HuH-7.5 (cell line): ENCODE data around the gene CACNA1D.

Source experiments
- DNase-seq: peaks from one replicate; pipeline ENCODE4 v3.0.0; 2011; ENCODE audit warnings: low spot score

CACNA1D gene

DNA sequence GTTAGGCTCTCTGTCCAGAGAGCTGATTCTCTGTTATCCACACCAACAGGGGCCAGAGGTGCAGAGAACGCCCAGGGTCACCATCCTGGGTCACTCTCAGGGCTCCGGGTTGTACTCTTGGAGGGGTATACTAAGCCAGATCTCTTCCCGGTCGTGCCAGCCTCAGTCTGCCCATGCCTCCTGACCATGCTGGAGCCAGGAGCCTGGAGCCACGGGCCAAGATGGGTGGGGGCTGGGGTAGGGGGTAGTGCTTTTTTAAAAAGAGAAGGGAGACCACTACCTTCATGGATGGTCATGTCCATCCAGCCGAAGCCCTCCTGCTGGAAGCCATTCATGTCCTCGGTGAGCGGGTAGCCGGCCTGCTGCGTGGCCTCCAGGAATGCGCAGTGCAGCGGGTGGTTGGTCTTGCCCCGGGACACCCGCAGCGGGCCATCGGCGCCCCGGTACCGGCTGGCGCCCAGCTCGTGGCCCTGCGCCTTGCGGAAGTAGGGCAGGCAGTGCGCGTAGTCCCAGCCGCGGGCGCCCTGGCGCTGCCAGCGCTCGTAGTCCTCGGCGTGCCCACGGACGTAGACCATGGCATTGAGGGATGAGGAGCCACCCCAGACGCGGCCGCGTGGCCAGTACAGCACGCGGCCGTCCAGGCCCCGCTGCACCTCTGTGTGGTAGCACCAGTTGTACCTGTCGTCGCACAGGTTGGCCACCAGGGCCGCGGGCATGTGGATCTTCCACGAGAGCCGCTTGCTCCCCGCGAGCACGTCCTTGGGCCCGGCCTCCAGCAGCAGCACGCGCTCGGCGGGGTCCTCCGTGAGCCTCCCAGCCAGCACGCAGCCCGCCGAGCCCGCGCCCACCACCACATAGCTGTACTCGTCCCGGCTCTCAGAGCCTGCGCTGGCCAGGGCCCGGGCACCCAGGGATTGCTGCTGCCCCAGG is 328.9 kb downstream of the CACNA1D start:
- DNase-seq, result no peak

DNA sequence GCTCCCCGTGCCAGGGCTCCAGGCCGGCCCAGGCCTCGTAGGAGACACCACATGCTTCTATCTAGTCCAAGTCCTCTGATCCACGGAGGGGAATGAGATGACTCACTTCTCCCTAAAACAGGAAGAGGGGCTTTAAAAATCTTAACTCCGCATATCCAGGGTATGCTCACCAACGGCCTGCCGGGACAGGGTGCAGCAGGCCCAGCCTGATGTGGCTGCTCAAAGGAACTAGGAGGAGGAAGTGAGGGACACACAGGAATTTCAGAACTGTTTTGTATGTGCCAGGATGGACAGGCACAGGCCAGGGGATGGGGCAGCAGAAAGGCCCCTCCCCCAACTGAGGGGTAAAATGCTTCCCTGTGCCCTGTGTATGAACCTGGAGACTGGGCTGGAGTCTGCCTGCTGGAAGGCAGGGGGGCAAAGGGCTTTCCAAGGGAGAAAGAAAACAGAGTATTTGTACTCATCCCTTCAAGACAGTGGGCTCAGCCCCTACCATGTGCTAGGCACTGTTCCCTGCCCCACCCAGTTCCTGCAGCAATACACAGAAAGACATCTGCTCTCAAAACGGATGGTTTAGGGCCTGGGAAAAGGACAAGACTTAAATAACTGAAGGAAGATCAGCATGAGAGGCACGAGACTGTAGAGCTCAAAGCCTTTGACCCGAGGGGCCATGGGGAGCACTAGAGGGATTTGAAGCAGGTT is 329.7 kb downstream of the CACNA1D start:
- no peak for DNase-seq

DNA sequence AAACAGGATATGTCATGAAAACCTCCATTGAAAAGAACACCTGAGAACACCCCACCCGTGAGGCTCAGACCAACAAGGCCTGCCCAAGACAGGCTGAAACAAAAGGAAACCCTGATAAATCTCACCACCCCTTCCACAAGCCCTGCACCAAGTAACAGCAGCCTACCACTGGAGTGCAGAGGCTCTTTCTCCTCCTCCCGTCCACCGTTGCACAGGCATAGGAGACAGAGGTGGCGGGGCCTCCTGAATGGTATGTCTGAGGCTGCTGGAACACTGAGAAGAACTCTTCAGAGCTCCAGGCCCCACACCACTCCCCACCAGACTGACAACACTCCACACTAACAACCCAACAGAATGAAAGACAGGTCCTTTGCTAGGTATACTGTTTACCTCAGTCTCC is 330.4 kb downstream of the CACNA1D start:
- DNase-seq, result no peak

DNA sequence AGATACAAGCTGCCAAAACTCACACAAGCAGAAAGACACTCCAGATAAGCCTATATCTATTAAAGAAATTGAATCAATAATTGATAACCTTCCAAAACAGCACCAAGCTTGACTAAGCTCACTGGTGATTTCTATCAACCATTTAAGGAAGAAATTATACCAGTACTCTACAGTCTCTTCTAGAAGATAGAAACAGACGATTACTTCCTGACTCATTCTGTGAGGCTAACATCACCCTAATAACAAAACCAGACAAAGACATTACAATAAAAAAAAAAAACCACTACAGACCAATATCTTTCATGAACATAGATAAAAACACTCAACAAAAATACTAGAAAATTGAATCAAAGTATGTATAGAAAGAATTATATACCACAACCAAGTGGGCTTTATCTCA is 331.6 kb downstream of the CACNA1D start:
- DNase-seq, result no peak

DNA sequence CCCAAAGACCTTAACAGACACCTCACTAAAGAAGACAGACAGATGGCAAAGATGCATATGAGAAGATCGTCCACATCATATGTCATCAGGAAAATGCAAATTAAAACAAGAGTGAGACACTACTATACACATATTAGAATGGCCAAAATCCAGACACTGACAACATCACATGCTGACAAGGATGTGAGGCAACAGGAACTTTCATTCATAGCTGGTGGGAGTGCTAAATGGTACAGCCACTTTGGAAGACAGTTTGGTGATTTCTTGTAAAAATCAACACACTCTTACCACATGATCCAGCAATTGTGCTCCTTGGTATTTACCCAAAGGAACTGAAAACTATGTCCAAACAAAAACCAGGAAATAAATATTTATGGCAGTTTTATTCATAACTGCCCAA is 334.2 kb downstream of the CACNA1D start:
- no peak for DNase-seq

DNA sequence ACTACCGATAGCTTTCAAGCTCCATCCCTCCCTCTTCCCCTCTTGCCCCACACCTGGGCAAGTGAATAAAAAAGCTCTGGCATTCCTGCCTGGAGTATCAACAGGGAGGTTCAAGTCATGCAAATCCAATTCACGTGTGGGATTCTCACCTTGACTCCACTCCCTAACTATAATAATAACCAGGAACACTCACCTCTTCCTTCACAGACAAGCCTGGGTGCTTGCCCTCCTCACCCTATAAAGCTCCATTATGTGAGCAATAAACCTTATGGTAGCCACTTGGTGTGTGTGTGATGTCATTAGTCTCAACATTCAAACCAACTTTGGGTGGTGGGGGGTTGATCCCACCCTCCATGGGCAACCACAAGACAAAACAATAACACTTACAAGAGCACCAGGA is 335.2 kb downstream of the CACNA1D start:
- no peak for DNase-seq

DNA sequence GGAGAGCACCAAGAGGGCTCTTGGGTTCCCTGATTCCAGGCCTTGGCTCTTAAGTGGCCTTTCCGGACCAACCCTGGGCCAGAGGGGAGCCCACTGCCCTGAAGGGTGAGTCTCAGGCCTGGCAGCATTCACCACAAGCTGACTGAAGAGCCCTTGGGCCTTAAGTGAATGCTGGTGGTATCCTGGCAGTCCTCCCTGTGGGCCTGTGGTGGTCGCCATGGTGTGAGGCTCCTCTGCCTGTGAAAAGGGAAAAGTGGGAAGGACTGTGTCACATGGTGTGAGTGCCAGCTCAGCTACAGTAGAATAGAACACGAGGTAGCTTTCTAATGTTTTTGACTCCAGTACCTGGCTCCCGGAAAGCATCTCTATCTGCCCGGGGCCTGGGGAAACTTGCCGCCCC is 336.5 kb downstream of the CACNA1D start:
- DNase-seq, result no peak

DNA sequence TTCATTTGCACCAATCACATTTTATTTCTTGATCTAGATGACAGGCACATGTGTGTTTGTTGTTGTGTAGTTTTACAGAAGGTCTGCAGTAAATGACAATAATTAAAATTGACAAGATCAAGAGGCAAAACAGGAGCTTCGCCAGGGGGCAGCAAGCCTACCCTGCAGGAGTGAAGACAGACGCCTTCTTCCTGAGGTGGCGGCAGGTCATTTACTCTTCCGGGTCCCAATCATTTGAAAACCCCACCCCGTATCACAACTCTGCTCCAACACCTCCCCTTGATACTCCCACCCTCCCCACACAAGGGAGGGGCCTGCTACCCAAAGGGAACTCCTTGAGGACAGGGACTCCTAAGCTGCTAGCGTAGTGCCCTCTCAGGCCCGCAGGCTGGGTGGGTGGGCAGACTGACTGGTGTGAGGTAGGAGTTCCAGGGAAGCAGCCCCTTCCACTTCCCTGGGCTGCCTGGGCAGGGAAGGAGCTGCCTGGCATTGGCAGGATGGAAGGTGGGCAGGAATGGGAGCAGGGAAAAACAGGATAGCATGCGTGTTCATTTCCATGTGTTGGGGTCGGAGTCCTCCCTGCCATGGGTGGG is 338.7 kb downstream of the CACNA1D start:
- DNase-seq, result no peak

DNA sequence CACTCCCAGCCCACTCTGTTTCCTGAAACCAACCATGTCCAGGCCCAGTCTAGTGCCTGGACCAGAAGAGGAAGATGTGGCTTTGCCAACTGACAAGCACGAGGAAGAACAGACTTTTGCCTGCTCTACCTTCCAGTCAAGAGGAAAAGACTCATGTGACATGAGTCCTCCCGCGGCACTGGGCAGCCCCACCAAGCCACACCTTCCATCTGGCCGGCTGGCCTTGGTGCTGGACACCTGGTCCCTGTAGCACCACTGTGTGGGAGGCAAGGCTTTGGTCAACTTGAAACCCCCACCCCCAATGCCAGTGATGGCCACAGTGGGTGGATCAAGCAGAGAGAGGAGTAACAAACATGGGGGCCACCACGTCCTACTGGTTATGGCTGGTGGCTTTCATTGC is 339.3 kb downstream of the CACNA1D start:
- DNase-seq, result no peak

DNA sequence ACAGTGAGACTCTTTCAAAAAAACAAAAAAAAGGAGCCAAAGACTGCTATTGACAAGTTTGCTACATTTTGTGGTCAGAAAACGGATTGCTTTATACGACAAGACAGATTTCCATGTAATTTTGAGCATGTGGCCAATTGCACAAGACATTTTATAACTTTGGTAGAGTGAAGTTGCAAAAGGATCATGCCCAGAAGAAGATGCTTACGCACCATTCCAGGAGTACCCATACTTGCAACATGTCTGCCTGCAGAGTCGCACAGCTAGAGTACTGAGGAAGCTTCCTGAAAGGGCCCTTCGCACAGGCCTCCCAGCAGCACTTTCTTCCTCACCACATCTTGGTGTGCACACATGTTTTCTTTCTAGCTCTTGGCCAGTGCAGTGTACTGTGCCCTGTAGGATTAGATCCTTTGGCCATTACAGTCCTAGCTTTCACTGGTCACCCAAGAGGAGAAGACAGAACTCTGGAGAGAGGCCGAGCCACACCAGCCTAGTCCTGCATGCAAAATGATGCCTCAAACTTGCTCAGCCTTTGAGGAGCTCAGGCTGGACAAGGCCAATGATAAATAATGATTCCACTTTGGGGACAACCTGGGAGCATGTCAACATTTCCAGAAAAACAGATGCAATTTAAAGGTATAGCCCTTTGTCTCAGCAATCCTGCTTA is 340.2 kb downstream of the CACNA1D start:
- DNase-seq, result no peak

DNA sequence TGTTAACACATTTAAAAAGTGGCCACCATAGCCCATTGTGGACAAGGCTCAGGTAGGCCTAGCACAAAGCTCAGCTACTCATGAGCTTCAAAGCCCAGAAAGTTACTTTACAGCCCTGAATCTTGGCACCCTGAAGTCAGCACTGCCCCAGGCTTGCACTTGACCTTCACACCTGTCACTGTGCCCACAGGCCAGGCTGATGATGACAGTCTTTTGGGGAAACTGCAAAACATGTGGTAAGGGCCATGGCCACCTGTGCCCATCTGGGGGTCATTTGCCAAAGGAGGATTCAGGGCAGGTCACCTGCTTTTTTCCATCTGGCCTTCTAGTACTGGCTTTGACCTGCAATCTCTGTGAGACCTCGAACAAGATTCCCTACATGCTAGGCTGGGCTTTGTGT is 340.8 kb downstream of the CACNA1D start:
- no peak for DNase-seq

DNA sequence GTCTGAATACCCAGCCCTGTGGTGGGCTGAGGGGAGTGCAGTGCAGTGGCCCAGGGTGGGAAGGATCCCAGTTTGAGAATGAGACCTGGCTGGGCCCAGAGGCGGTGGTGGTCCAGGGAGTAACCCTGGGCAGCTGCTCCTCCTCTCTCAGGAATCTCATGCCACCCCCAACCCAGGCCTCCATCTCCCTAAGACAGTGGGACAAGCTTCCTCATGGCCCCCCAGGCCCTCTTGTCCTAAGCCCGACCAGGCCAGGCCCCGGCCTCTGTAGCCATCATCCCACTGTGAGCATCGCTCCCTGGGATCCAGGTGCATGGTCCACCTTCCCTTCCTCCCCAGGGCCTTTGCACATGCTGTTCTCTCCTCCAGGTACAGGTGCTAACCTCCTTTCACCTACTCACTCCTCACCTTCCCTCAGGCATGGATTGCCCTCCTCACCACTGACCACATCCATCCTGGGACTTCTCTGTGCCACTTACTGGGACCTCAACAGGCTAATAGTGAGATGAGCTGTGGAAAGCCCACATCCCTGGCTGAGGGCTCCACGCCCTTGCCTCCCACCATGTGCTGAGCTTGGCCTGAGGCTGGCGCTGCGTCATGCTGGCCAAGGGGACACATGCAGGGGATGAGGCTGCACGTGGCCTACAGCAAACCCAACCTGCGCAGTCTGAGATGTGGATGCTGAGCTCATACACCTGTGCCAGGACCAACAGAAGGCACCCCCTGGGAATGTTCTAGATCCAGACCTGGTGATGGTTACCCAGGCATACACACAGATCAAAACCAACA is 341.9 kb downstream of the CACNA1D start:
- DNase-seq, result no peak

DNA sequence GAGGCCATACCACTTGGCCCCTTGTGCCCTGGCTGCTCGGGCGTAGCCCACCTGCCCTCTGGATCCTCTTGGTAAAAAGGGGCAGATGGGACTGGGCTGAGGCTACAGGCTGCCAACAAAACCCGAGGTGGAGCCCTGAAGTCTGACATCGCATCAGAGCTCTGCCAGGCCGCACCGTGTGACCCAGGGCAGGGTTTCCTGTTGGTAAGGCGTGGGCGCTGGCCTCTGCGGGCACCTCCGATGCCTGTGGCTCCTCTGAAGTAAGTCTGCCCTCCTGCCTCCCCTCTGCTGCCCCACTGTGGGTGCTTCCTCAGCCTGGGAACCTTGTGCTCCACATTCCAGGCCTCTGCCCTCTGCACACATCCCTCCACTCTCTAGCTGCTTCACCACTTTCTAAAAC is 342.9 kb downstream of the CACNA1D start:
- DNase-seq, result no peak

DNA sequence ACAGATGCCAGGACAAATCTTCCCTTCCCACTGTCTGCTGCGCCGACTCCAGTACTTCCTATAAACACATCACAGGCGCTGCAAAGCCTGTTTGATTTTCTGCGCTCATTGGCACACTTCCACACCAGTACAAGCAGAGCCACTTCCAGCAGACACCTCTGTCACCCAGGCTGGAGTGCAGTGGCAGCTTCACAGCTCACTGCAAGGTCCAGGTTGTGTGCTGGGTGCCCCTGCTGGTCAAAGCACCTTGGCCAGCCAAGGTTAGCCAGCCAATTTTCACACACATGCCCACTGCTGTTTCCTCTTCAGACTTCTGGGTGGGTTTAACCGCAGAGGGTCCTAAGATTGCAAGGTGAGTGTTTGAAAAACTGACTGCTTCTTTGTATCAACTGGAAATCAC is 346.9 kb downstream of the CACNA1D start:
- DNase-seq, result no peak

DNA sequence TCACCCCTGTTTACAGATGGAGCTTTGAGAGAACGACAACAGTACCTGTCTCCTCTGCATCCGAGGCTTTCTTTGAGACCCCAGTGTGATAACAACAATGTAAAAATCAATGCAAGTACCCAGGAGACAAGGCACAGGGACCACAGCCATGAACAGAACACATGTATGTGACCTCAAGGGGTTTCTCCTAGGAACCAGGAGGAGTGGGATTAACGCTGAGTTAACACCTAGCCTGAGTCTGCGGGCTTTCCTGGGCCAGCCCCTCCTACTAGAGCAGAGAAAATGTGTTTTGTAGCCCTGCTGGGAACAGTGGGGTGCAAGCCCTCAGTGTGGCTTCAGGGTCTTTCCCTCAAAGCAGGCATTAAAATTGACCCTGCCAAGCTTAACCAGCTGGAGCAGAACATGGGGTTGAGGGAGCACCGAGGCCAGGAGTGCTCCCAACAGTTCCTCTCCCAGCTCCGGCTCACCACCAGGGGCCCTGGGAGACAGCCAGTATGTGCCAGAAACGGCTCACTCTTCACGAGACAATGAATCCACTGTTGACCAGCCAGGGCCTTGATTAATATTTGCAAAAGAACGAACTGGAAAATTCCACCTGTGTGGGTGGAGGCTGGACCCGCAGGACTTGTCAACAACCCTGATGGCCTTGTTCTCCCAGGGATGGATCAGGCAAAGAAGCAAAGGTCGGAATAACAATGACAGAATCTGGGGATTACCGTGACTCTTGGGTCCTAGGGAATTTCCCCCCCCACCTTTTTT is 348.2 kb downstream of the CACNA1D start:
- DNase-seq, result peak; percentile 59

DNA sequence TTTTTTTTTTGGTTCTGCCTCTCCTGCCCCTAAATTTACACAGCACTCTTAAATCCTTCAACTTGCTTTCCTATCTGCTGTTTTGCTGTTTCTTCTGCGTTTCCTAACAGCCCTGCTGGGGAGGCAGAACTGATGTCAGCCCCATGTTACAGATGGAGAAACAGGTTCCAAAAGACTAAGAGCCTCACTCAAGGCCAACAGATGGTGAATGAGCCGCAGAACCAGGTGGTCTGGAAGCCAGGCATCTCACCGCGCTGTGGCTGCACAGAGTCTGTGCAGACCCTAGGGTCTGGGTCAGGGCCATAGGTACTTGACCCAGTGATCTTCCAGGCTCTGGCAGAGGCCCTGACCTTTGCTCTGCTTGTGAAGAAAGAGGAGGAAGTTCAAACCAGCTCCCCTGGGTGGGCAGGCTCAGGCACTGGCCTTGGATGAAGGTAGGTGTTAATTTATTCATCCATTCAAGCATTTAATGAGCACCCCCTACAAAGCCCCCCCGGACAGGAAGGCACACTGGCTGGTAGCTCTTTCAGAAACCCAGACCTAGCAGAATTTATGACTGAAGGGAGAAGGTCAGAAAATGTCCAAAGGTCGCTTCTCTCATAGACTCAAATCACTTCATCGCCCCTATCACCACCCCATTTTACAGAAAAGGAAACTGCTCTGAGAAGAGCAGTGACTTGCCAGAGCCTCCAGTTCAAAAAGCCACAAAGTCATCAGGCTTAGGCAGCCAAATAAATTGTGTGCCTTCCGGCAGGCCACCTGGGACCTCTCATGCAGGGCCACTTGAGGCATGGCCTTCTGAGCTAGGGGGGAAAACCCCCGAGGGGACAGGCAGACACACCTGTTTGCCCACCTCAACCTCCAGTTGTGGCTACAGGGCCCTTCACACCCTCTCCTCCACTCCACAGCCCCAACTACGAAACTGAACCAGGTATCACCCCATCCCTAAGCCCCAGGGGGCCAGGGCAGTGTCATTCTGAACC is 349.1 kb downstream of the CACNA1D start:
- DNase-seq, result no peak

DNA sequence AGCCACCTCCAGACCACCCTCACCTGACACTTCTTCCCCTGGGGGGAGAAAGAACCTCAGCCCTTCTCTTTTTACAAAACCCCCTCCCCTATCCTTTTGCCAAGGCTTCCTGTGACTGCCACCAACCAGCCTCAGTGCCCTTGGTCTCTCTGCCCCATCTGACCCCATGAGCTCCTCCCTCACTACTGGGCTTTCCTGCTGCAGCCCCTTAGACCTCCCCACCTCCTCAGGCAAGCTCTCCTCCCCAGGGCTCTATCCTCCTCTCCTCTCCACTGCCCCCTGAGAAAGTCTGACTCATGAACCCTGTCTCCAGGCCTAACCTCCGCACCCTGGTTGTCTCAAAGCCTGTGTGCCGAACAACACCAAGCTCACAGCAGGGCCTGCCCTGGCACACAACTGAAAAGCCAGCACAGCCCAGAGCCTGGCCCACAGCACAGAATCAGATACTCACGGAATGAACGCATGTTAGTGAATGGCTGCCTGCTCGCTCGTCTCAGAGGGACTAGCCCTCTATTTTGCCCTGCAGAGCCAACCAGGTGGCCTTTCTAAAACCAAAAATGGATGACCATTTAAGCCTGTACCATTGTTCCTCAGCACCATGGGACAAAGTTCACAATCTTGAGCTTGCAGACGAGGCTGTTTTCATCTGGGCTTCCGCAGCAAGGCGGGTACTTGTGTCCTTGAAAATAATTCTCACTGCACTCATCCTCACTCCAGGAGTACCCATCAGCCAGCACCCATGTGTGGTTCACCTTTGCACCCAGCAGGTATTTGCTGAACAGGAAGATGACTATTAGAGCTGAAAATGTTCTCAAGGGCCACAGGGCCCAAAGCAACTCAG is 350.1 kb downstream of the CACNA1D start:
- no peak for DNase-seq

DNA sequence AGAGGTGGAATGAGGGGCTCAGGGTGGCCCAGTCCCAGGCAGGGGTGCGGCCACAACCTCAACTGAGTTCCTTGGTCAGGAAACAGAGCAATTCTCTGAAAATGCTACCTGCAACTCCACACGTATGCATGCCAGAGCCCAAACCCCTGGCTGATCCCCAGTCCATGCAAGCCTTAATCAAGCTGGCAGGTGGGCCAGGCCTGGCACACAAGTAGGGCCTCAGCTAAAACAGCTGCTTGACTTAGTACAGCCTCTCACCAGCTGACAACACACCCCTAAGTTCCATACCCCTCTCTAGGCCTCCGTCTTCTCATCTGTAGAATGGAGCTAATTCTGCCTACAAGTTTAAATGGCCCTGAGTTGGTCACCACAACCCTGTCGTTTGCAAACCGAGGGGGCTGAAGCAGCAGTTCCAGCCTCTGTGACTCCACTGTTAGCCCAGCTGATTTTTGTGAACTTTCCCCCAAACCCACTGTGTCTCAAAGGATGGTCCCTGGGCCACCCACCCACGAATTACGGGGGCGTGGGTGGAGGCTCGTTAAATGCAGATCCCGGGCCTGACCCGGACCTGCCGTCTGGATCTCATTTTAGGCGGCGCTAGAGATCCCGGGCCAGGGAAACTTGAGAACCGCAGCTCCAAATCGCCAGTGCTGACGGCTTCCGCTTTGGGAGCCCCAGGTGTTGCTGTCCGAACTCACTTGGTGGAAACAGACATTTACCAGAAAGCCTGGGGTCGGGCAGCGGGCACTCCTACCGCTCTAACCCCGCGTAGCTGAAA is 350.9 kb downstream of the CACNA1D start:
- DNase-seq, result peak; percentile 30
